Renal cortex interstitium (tissue), 11 donors: Measurements from ENCODE around the gene NCOR2. TPM values are rescaled to one million over a fixed set of nuclear protein-coding genes. Genes with fewer than 3 reads are reported as not detected.
A peak's percentile ranks its signal among the peaks of the same experiment; 100 is the strongest.

ENCODE experiments used
- DNase-seq, 11 donors: peaks; one replicate each; pipeline ENCODE4 v3.0.0-alpha.2; 2013; ENCODE audit warnings: low read depth in 9 of 11, low spot score in 4 of 11; ENCODE audit errors: extremely low read depth in 1 of 11
- polyA plus RNA-seq, 3 donors: library from polyadenylated mRNA; unstranded; fragments of 120-200 nt; gene quantifications; one replicate each; pipeline ENCODE4 v1.2.1, GENCODE V29; 2013; ENCODE audit not compliant: insufficient read length in 3 of 3

NCOR2 gene
- polyA plus RNA-seq, 3 donors = 62.7 to 106 (median 87.2) TPM

DNA sequence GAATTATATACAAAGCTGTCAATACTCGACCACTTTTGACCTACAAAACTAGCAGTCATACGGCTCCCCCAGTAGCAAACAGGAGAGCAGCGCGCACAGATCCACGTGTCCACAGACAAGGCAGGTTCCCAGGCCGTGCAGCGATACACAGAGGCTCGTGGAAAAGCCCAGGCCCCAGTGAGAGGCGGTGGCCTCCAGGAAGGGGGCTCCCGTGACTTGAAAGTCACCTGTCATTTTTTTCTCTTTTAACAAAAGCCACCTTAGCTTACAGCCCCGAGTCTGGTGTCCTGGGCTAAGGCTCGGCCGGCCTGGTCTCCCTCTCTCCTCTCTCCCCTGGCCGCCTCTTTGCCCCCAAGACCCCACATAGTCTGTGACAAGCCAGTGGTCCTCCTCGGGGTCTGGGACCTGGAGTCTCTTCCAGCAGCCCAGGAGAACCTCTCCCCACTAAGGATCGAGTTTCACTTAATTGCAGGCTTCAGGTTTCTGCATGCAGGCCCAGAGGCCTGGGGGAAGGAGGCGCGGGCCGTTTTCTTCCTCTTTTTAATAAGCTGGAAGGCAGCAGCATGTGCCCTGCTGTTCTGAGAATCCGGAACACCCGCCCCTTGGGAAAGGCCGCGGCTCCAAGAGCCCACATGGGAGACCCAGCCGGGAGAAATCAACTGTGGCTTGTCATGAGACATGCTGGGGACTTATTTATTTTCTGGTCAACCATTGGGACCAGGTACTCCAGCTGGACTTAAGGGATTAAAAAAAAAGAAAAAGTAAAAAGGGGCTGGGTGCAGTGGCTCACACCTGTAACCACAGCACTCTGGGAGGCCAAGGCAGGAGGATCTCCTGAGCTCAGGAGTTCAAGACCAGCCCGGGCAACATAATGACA, 15.9 kb downstream of the NCOR2 start:
- DNase-seq = peak in 5 of 11 donors; percentile 73 to 86 (median 81)

DNA sequence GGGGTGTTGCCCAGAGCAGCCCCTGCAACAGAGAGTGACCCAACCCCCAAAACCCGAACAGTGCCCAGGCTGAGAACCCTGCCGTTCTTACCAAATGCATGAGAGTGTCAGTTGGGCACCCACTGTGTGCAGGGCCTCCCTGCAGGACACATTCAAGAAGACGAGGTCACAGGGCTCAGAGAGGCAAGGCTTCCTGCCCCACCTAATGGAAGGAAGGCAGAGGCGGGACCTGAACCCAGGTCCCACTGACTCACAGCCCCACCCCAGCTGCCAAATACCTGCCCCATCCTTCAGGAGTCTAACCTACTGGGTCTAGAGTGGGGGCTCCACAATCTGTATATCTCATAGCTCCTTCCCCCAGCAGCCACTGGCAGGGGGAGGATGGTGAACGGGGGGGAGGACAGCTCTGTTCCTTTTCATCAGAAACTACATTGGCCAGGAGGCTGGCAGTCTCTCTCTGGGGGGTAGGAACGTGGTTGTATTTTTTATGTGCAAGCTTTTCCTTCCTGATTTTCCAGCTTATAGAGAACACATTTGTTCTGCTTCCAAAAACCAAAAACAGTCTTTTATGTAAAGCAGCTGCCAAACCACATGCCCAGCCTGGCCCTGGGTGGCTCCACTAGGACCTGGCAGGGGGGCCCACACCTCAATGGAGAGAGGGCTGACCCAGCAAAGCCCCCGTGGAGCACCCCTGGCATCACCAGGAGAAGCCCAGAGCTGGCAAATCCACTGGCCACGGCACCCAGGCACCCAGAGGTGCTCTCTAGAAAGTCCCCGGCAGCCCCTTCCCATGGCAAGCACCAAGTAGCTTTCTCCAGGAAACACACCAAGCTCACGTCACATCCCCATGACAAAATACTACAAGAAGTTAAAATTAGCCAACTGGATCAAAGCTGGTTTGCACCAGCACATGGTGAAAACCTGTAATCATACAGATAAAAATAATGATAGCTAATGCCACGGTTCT, 17.0 kb downstream of the NCOR2 start:
- no peak for DNase-seq

DNA sequence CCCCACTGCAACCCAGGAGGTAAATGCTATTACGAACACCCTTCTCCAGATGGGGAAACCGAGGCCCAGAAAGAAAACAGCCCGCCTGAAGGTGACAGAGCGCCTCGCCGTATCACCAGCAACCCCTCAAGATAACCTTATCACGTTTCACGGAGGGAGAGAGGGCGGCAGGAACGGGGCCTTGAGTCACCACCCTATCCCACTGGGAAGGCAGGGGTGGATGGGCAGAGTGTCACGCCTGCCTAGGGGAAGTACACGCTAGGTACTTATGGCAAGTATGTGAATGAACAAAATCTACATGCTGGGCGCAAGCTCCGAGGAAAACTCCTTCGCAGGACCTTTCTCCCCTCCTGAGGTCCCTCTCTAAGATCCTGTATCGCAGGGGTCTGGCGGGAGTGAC, 17.8 kb downstream of the NCOR2 start:
- no peak for DNase-seq

DNA sequence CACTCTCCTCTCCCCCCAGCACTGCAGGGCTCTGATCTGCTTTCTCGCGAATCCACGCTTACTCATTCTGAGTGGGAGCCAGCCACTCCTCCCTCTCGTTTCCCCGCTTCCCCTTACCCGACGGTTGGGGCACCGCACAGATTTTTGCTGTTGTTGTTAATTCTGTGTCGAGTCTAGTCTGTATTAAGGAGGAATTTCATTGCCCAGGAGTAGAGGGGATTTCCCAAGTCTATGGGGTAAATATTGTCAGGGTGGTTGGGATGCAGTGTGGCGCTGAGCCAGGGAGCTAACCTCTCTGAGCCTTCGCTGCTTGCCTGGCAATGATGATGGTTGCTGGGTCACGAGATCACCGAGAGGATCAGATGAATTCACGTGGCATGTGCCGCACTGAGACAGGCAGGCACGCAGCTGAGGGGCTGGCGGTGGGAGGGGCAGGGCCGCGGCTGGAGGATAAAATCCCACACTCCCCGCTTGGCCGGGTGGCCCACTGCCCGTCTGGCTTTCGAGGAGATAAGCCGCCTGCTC, 18.5 kb downstream of the NCOR2 start:
- no peak for DNase-seq

DNA sequence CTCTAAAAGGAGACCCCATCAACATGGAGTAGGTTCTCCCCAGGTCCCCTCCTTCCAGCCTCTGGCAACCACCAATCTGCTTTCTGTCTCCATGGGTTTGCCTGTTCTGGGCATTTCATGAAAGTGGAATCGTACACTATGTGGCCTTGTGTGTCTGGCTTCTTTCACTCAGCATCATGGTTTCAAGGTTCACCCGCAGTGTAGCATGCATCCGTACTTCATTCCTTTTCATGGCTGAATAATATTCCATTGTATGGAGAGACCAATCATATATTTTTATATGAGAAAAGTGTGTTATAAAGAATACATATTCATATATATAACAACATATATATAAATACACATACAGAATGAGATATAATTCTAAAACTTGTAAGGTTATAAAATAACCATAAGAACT, 19.8 kb downstream of the NCOR2 start:
- no peak for DNase-seq

DNA sequence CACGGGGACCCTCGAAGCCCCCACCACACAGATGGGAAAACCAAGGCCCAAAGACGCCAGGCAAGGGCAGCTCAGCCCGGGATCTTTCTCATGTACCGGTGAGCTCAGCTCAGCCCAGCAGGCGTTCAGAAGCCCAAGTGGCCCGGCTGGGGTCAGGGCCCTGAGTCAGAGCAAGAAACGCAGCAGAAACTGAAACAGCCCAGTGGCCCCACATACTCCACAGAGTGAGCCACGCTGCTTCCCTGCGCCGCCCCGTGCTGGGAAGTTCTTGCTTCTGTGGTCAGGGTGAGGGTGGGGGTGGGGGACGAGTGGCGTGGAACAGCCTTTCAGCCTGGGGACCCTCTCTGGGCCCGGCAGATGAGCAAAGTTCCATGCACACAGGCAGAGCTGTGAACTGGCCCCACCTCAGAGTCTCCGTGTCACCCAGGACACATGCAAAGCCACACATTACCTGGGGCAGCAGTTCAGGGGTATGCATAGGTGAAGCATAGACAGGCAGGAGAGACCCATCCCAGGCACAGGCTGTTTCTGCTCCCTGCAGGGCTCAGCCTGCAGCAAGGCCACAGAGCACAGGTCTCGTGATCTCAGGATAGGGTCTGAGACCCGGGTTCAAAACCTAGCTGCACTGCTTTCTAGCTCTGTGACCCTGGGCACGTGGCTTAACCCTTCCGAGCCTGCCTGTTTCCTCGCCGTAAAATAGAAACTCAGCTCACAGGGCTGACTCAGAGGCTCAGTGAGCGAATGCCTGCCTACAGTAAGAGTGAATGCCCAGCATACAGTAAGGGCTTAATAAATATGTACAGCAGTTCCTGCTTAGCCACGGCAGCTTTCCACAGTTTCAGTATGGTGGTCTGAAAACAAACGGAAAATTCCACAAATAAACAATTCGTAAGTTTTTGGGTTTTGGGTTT, 21.6 kb downstream of the NCOR2 start:
- no peak for DNase-seq

DNA sequence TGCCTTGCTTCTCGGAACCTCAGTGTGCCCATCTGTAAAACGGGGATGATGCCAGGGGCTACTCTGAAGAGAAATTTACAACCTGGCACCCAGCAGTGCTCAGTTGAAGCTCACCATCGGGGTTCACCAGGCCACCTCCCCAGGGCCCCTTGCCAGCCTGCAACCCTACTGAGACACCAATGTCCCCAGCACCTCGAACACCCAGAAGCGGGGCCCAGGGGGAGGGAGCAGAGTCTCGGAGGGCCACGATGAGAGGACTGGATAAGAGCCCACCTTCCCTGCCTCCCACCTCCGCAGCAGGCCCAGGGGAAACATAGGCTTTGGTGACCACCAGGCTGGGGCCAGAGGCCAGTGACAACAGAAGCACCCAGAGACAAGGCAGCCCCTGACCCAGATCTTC, 22.4 kb downstream of the NCOR2 start:
- DNase-seq = no peak

DNA sequence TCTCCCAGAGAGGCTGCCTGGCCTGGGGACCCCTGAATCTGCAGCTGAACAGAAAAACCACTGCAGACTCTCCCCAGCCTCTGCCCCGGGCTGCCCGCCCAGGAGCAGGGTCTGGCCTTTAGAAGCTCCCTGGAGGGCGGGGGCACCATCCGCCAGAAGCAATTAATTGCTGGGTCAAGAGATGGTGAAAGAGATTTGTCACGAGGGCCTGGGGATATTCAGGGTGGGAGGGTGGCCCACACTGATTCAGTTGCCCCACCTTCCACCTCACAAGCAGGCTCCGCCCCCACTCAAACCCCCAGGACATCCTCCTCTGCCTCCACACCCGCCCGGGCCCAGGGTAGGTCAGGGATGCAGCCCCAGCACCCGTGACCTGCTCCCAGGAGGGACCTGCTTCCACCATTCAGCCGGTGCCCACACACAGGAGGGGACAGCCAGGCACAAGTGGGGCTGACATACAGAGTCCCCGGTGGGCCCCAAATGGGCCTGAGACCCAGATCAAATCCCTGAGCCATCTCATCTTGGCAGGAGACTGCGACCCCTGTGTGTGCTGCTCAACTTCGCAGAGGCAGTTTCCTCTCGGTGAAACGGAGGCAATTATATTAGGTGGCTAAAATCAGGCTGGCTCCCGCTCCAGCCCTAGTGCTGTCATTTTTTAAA, 23.0 kb downstream of the NCOR2 start:
- DNase-seq = no peak

DNA sequence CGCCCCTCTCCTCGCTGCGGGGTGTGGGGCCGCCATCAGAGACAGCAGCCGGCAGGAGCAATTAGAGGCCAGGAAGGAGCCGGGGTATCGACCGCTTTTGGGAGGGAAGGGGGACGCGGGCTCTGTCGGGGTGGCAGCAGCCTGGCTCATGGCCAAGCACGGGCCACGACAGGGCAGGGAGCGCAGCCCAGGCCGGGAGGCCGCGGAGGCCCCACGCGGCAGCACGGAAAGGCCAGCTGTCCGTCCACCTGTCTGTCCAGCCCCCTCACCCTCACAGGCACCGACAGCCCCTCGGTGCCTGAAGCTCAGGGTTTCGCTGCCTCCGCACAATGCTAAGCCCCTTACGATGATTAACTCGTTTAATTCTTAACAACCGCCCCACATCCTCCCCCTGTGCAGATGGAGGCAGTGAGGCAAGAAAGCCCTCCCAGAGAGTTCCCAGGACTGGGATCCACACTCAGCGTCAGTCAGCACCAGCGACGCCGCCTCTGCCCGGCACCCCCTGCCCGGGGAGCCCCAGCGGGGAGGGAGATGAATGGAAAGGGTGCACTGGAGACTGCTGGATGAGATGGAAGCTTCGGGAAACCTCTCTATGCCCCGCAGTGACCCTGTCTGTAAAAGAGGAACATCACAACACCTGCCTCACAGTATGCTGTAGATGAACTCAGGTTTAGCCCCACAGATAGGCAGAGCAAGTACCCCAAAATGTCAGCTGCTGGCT, 23.7 kb downstream of the NCOR2 start:
- peak in 2 of 11 donors; percentile 75 to 78 for DNase-seq

DNA sequence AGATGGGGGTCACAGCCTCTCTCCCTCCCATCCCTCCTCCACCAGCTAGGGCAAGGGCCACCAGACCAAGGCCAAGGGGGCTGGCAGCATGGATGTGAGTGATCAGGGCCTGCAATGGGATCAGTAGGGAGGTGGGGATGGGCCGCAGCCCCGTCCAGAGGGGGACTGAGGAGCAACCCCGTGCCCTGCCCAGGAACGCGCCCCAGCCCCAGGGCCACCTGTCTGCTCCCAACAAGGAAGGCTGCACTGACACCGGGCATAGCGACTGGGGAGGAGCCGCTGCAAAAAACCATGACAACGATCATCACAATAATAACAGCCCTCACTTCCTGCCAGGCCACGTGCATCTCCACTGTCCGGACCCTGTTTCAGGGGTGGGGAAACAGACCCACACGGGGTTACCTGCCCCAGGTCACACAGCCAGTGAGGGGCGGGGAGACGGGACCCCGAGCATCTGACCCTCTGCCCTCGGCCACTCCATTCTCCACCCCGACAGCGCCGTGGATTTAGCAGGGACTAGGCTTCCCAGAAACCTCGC, 24.3 kb downstream of the NCOR2 start:
- peak in 2 of 11 donors; percentile 71 to 72 for DNase-seq

DNA sequence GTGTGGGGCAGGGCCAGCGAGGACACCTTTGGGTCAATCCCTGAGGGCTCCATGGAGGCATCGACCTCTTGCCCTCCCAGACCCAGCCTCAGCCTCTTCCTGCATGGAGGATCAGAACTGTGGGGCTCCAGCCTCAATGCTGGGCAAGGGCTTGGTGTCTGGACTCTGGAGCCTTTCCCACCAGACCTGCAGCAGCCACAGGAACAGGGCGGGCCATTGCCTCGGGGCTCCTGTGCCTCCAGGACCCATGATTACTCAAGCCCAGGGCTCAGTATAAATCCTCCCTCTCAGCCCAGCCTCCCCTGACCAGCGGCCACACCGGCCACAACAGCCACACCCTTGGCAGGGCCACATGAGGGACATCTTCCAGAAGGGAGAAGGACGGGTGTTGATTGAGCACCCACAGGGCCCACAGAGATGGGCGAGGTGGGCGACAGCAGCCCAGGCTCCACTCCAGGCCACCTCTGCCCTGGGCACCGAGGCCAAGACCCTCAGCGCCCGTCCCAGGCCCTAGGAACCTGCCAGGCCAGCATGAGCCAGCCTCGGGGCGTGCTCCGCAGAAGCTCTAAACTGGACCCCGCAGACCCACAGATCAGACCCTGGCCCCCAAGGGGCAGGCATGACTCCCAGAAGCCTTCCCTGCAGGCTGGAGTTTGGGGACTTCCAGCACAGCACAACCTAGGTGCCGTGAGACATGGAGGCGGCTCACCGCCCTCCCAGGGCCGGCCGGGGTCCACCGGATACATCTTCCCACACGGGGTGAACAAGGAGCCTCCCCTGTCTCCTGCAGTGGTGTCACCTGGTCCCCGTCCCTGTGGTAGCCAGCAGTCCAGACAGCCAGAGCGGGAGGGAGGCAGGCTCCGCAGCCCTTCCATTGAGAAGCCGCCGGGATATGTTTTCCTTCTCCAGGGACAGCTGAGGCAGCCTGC, 25.1 kb downstream of the NCOR2 start:
- no peak for DNase-seq

DNA sequence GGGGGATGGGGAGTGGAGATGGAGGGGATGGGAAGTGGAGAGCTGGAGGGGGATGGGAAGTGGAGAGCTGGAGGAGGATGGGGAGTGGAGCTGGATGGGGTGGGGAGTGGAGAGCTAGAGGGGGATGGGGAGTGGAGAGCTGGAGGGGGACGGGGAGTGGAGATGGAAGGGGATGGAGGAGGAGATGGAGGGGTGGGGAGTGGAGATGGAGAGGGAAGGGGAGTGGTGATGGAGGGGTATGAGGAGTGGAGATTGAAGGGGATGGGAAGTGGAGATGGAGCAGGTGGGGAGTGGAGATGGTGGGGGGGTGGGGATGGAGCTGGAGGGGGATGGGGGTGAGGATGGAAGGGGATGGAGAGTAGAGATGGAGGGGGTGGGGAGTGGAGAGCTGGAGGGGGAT, 26.1 kb downstream of the NCOR2 start:
- DNase-seq = no peak

DNA sequence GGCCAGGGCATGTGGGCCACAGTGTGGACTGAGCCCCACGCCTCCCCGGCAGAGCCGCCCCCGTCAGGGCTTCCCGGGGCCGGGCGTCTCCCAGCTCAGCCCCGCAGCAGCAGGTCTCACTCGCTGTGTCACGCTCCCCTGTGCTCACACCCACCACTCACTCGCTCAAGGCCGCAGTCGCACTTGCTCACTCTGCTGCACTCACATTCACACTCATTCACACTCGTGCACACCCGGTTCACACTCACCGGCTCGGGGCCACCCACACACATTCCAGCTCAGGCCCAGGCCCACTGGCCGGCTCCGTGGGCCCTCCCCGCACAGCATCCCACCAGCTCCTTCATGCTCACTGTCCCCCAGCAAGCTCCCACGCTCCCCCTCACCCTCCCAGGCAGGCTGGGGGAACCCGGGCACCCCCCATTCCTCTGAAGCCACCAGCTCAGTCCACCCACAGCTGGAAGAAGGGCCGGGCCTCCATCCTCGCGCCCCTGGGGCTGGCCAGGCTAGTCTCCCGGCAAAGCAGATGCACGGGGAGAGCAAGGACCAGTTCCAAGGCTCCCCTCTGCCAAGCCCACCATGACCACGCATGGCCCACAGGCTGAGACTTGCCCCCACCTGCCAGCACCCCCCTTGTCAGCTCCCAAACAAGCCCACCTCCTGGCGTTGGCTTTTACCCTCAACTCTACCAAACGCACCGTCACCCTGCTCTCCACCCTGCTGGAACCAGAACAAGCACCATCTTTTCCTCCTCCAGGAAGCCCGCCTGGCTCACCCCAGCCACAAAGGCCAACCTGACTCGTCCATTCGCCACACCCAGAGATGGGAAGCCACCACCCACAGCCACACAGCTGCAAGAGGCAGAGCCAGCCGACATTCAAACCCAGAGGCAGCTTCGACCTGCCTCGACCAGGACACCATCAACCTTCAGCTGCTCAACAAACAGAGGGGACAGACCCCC, 28.0 kb downstream of the NCOR2 start:
- no peak for DNase-seq

DNA sequence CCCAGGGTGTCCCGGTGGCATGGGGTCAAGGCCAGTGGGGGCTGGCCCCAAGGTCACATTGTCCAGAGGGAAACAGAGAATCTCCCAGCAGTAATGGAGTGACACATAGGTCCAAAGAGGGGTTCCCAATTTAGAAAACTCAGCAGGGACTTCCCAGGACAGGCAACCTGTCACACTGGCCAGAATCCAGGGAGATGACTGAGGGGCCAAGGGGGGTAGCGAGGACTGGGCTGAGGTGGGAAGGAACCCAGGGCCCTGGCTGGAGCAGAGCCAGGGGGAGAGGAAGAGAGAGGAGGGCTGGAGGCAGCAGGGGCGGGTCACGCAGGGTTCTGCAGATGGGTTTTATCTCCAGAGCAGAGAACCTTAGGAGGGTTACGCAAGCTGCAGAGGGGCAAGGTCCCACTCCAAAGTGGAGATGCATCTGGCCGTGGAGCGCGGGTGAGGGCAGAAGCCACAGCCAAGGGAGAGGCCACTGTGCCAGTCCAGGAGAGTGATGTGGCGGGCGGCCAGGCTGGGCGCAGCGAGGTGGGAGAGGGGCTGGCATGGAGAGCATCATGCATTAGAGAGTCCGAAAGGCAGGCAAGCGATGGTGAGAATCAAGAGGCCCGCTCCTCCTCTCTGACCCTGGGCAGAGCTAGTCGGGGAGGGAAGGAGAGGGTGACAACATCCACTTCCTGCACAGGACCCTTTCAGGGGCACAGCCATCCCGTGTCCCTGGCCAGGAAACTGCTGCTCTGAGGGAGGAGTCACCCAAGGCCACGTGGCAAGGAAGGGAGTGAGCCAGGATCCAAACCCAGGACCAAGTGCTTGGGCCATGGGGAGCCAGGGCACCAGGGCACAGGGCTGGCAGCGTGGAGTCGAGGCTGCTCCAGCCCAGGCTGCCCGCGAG, 29.0 kb downstream of the NCOR2 start:
- no peak for DNase-seq
